Measurements from ENCODE around the gene HTRA2.
"Not testable (repeated sequence)": the region's sequence is repeated elsewhere in the genome, so short reads cannot be mapped to it uniquely, and the experiment has no call there.

Gene HTRA2

GRCh38 chr2:74529357-74530238, at the start of gene HTRA2, which contains the start of gene AUP1:
HTRA2 (plus strand) TSS chr2:74529933; CDS start chr2:74530007, 74 bp downstream.
AUP1 (minus strand) TSS chr2:74529706; CDS start chr2:74529629, 77 bp downstream.
- DNase-seq (ENCODE audit: low read depth in 2 of 2): peak; percentile 87 to 92

- DNase-seq (ENCODE audit: low read depth in 2 of 2): no peak
These were observed 48.3 kb upstream of the HTRA2 start for GRCh38 chr2:74481431-74481830.

- DNase-seq (ENCODE audit: low read depth in 2 of 2): peak in 1 of 2 donors; percentile 35
These were observed 47.6 kb upstream of the HTRA2 start for GRCh38 chr2:74481961-74482800.

GRCh38 chr2:74482801-74483674, 46.7 kb upstream of the HTRA2 start, which contains the start of the genes CCDC142 and TTC31:
CCDC142 (minus strand) TSS chr2:74482998; CDS start chr2:74482837, 161 bp downstream.
TTC31 (plus strand) TSS chr2:74483081; CDS start chr2:74483096, 15 bp downstream.
- peak; percentile 83 to 90 for DNase-seq (ENCODE audit: low read depth in 2 of 2)

GRCh38 chr2:74483675-74484164, 46.0 kb upstream of the HTRA2 start:
- not testable (repeated sequence) for DNase-seq (ENCODE audit: low read depth in 2 of 2)

- DNase-seq (ENCODE audit: low read depth in 2 of 2): no peak
These were observed 43.6 kb upstream of the HTRA2 start for GRCh38 chr2:74486141-74486540.

DNA sequence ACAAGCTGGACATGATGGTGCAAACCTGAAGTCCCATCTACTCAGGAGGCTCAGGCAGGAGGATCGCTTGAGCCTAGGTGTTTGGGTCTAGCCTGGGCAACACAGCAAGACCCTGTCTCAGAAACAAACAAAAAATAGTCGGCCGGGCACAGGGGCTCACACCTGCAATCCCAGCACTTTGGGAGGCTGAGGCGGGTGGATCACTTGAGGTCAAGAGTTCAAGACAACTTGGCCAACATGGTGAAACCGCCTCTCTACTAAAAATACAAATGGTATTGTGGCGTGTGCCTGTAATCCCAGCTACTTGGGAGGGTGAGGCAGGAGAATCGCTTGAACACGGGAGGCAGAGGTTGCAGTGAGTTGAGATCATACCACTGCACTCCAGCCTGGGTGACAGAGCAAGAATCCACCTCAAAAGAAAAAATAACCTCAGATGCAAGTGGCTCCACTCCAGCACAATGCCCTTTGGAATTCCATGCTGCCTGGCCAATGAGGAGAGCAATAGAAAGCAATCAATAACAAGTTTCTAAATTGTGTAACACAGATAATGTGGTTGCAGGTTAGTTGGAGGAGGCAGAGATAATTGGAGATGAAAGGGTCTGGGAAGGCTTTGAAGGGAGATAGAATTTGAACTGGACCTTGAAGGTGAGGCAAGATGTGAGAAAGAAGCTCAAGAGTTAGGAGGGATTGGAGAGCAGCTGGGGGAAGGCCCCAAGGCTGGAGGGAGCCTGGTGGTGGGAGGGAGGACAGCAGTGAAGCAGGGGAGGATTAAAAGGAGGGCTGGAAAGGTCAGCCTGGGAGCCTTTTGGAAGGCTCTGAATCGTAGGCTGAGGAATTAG, 40.9 kb upstream of the HTRA2 start:
- no peak for DNase-seq (ENCODE audit: low read depth in 2 of 2)

GRCh38 chr2:74489906-74490305, 39.8 kb upstream of the HTRA2 start:
- DNase-seq (ENCODE audit: low read depth in 2 of 2): no peak

DNA sequence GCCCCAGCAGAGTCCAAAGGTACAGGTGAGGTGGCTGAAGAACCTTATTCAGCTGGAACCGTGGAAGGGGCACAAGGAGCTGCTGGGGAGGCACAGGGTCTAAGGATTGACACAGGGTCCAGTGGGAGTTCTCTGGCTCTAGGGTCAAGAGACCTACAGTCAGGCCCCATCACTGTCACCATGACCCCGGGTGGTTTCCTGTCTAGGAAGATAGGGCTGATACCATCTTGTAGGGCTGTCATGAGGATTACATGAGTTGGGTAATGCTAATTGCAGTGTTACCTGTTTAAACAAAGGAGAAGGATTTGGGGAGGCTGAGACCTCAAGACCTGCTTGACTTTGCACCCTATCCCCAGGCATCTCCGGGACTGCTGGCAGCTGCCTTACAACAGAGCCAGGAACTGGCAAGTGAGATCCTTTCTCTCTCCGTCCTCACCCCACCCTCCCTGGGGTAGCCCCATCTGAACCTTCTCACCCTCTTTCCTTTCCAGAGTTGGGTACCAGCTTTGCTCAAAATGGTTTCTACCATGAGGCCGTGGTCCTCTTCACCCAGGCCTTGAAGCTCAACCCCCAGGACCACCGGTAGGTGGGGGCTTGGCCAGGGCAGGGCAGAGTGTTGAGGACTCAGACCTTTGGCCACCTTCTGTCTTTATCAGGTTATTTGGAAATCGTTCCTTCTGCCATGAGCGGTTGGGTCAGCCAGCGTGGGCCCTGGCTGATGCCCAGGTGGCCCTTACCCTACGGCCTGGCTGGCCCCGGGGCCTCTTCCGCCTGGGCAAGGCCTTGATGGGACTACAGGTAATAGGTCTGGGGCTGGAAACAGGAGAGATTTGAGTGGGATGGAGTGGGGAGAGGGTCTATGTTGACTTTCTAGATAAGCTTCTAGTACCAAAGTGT, 37.8 kb upstream of the HTRA2 start:
- no peak for DNase-seq (ENCODE audit: low read depth in 2 of 2)

GRCh38 chr2:74493546-74493945, 36.2 kb upstream of the HTRA2 start:
- DNase-seq (ENCODE audit: low read depth in 2 of 2): no peak

DNA sequence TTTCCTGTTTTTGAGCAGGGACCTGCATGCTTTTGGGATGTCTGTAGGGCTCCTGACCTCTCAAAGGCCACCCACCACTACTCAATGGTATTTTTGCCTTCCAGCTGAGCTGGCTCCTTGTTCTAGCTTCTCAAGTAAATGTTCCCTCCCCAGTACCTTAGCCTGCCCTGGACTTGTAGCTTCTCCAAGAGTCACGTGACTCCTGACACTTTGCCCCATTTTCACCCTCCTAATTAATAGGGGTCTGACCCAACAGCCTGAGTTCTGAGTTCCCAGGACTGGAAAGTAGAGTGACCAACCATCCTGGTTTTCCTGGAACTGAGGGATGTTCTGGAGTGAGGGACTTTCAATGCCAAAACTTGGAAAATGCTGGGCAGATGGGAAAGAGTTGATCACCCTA, 34.3 kb upstream of the HTRA2 start:
- no peak for DNase-seq (ENCODE audit: low read depth in 2 of 2)

DNA sequence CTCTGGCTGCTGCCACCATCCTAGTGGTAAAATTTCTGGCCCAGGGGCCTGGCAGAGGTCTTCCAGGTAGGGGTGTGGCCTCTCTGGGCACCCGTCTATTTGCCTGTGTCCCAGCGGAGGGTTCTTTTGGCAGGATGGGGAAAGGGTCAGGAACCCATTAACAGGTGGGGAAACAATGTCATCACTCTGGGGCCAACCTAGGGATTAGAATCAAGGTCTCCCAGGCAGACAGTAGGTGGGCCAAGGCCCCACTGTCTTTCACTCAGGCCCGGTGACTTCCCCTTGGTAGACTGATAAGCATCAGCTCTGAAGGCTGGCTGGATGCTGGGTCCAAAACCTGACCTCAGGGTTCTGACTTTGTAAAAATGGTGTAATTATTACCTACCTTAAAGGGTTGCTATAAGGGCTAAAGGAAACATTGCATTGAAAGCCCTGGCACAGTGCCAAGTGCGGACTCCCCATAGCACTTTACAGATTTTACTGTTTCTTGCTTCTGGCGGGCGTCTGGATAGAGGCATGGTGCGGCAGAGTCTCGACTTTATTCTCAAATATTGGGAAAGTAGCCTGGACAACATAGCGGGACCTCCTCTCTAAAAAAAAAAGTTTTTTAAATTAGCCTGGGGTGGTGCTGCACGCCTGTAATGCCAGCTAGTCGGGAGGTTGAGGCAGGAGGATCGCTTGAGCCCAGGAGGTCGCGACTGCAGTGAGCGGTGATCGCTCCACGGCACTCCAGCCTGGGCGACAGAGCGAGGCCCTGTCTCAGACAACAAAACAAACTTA, 32.5 kb upstream of the HTRA2 start:
- no peak for DNase-seq (ENCODE audit: low read depth in 2 of 2)

DNA sequence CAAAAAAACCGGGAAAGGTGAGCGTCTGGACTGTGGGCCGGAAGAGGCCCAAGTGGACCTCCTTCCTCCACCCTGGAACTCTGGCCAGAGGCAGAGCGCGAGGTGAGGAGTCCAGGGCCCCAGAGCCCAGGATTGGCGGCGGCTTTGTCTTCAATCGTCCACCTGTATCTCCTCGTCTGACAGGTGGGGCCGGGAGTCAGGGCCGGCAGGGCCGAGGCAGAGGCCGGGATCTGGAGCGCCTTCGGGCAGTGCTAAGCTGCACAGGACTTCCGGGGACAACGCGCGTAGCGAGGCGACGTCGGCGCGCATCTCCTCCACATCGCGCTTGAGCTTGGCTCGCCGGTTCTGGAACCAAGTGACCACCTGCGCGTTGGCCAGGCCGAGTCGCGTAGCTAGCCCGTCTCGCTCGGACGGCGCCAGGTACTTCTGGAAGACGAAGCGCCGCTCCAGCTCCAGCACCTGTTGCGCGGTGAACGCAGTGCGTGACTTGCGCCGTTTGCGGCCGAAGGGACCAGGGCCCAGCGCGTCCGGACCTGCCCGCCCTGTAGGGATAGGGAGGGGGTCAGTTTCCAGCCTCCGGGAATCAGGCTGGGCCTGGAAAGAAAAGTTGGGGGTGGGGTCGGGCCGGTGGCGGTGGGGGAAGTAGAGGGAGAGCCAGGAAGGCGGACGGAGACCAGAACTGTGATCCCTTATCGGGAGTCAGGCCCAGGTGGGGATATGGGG, 31.8 kb upstream of the HTRA2 start:
- DNase-seq (ENCODE audit: low read depth in 2 of 2): no peak

DNA sequence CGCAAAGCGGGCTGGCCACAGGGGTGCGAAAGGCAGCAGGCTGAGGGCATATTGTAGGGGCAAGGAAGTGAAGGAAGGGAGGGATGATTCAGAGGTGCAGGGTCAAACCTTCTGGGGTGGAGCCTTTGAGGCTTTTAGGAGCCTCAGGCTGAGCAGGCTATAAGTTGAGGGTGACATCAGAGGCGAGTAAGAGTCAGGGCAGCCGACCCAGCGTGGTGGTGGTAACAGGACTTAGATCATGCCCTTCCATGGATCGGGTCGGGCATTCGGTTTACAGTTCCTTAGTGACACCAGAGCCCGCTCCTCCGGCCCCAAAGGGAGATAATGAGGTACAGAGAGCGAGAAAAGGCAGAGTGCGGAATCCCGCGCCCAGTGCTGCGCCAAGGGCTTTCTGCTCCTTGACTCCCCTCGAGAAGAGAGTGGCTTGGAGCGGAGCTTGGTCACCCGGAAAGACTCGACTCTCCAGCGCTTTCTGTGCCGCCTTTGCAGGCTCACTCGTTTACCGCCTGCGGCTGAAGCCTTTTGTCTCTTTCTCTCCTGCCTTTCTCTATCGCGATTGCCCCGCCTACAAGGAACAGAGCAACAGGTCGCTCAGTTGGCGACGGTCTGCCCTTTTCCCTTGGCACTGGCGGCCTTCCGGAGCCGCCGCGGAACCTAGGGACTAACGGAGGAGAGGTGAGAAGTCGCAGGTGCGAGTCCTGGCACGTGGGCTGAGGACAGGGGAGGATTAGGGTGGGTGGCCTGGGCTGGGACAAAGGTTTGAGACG, 31.1 kb upstream of the HTRA2 start:
- DNase-seq (ENCODE audit: low read depth in 2 of 2): no peak

- no peak for DNase-seq (ENCODE audit: low read depth in 2 of 2)
These were observed 30.3 kb upstream of the HTRA2 start, which contains the start of gene LBX2 for GRCh38 chr2:74499267-74499939. LBX2 (minus strand) TSS chr2:74499603; CDS start chr2:74499537, 66 bp downstream.

GRCh38 chr2:74499940-74500577, 29.7 kb upstream of the HTRA2 start:
- DNase-seq (ENCODE audit: low read depth in 2 of 2): no peak
